SHP77 (cell line): ENCODE data around the gene LILRB4.
"Not testable (repeated sequence)": the region's sequence is repeated elsewhere in the genome, so short reads cannot be mapped to it uniquely, and the experiment has no call there.

ENCODE experiments used
- DNase-seq, 2 experiments: peaks; one replicate each; lab custom pipeline; 2025; lab: John Stamatoyannopoulos, UW

LILRB4 gene

GRCh38 chr19:54694648-54695047, 31.9 kb downstream of the LILRB4 start:
- no peak for DNase-seq

- no peak for DNase-seq
Observed at GRCh38 chr19:54696117-54696548, 33.3 kb downstream of the LILRB4 start.

GRCh38 chr19:54696766-54697165, 34.0 kb downstream of the LILRB4 start:
- no peak for DNase-seq

- DNase-seq: not testable (repeated sequence)
Observed at GRCh38 chr19:54697716-54698115, 34.9 kb downstream of the LILRB4 start.

- no peak for DNase-seq
Observed at GRCh38 chr19:54704928-54705327, 42.1 kb downstream of the LILRB4 start.

- DNase-seq: no peak
Observed at GRCh38 chr19:54707962-54708361, 45.2 kb downstream of the LILRB4 start.

- no peak for DNase-seq
Observed at GRCh38 chr19:54708781-54709180, 46.0 kb downstream of the LILRB4 start.

- DNase-seq: no peak
Observed at GRCh38 chr19:54709212-54709948, 46.6 kb downstream of the LILRB4 start.

- not testable (repeated sequence) for DNase-seq
Observed at GRCh38 chr19:54709956-54710355, 47.2 kb downstream of the LILRB4 start.
